Glomerular visceral epithelial cell (primary cell): ENCODE results near the gene PGM1.

Experiments
- DNase-seq: peaks from one replicate; pipeline ENCODE4 v3.0.0-alpha.2; 2016; ENCODE audit errors: extremely low spot score

The PGM1 gene

GRCh38 chr1:63698001-63698838 lies 105.0 kb downstream of the PGM1 start:
- DNase-seq = no peak

- DNase-seq = no peak
Measured at GRCh38 chr1:63701187-63701586, 108.0 kb downstream of the PGM1 start.

GRCh38 chr1:63703701-63704107 lies 110.5 kb downstream of the PGM1 start:
- DNase-seq = no peak

GRCh38 chr1:63704443-63704842 lies 111.2 kb downstream of the PGM1 start:
- peak; percentile 48 for DNase-seq

- peak; percentile 30 for DNase-seq
Measured at GRCh38 chr1:63705078-63705477, 111.9 kb downstream of the PGM1 start.

GRCh38 chr1:63709267-63709828 lies 116.1 kb downstream of the PGM1 start:
- DNase-seq = no peak
